CD4-positive, alpha-beta memory T cell (primary cell): Measurements from ENCODE around the gene MAGIX. TPM values are rescaled to one million over a fixed set of nuclear protein-coding genes. Genes with fewer than 3 reads are reported as not detected.

ENCODE experiments used
- CTCF ChIA-PET: fragments of 350-600 bp; sonication (Branson Sonifier 250); formaldehyde crosslinking; loops from one replicate; lab custom pipeline; 2021; ENCODE audit warnings: inconsistent platforms; ENCODE audit not compliant: partially characterized antibody; lab: Charles Lee
- POLR2A ChIA-PET: fragments of 350-600 bp; sonication (Branson Sonifier 250); formaldehyde crosslinking; loops from one replicate; lab custom pipeline; 2021; ENCODE audit not compliant: partially characterized antibody; lab: Charles Lee
- DNase-seq, 5 donors: peaks; one replicate each; pipeline versions ENCODE4 v3.0.0 to v3.0.0-alpha.2; 2020 to 2022; ENCODE audit warnings: mixed read lengths in 1 of 5
- H3K27ac ChIP-seq: one replicate; pipeline ENCODE4 v1.7.0; 2013; ENCODE audit warnings: low read depth, low read length
- H3K27me3 ChIP-seq: 2 replicates; pipeline ENCODE4 v1.7.0; 2013; ENCODE audit warnings: mild to moderate bottlenecking, low read length, moderate library complexity; ENCODE audit not compliant: insufficient read depth
- H3K36me3 ChIP-seq: 2 replicates; pipeline ENCODE4 v1.7.0; 2013; ENCODE audit warnings: mild to moderate bottlenecking, low read length, moderate library complexity; ENCODE audit not compliant: insufficient read depth
- H3K4me1 ChIP-seq: 2 replicates; pipeline ENCODE4 v1.7.0; 2013; ENCODE audit warnings: mild to moderate bottlenecking, low read length, moderate library complexity; ENCODE audit not compliant: insufficient read depth
- H3K4me3 ChIP-seq, 2 donors: one replicate each; pipeline ENCODE4 v1.7.0; 2013; ENCODE audit warnings: low read length in 2 of 2, mild to moderate bottlenecking in 1 of 2
- H3K9me3 ChIP-seq, 2 donors: one replicate each; pipeline ENCODE4 v1.7.0; 2013; ENCODE audit warnings: low read length in 2 of 2, control low read depth in 1 of 2; ENCODE audit not compliant: control insufficient read depth in 1 of 2
- H3K27ac Mint-ChIP-seq, 7 donors: one replicate each; pipeline ENCODE4 v1.8.0; 2020 to 2021; ENCODE audit warnings: mixed read lengths in 7 of 7, mild to moderate bottlenecking in 6 of 7, inconsistent platforms in 3 of 7, moderate library complexity in 3 of 7
- H3K27me3 Mint-ChIP-seq, 2 donors: one replicate each; pipeline ENCODE4 v1.8.0; 2020 to 2021; ENCODE audit warnings: mixed read lengths in 2 of 2
- H3K36me3 Mint-ChIP-seq, 2 donors: one replicate each; pipeline ENCODE4 v1.8.0; 2020 to 2021; ENCODE audit warnings: mixed read lengths in 2 of 2, inconsistent platforms in 1 of 2, mild to moderate bottlenecking in 1 of 2
- H3K4me1 Mint-ChIP-seq, 4 donors: one replicate each; pipeline ENCODE4 v1.8.0; 2020 to 2021; ENCODE audit warnings: mixed read lengths in 4 of 4, mild to moderate bottlenecking in 1 of 4
- H3K4me3 Mint-ChIP-seq, 8 donors: one replicate each; pipeline ENCODE4 v1.8.0; 2020 to 2021; ENCODE audit warnings: mixed read lengths in 8 of 8, mild to moderate bottlenecking in 7 of 8, moderate library complexity in 6 of 8, inconsistent platforms in 3 of 8
- H3K9me3 Mint-ChIP-seq, 8 donors: one replicate each; pipeline ENCODE4 v1.8.0; 2020 to 2021; ENCODE audit warnings: mixed read lengths in 8 of 8, mild to moderate bottlenecking in 5 of 8, inconsistent platforms in 3 of 8, moderate library complexity in 1 of 8
- intact Hi-C: fragments of 100-400 bp; cut with micrococcal nuclease; formaldehyde crosslinking; loops from one replicate; pipeline ENCODE4 v1.15.1; 2023
- polyA plus RNA-seq, 2 donors: library from polyadenylated mRNA; unstranded; fragments of 300-500 nt; fragmentation: Illumina TruSeq; gene quantifications; one replicate each; pipeline ENCODE4 v1.2.3, GENCODE V29; 2021
- total RNA-seq, 2 experiments: library from RNA; stranded (reverse); gene quantifications; one replicate each; pipeline ENCODE4 v1.2.3, GENCODE V29; 2021

Gene MAGIX
- total and polyA plus RNA-seq, 4 experiments from 2014 or later, result 0.21 to 2.2 (median 1.3) TPM

DNA sequence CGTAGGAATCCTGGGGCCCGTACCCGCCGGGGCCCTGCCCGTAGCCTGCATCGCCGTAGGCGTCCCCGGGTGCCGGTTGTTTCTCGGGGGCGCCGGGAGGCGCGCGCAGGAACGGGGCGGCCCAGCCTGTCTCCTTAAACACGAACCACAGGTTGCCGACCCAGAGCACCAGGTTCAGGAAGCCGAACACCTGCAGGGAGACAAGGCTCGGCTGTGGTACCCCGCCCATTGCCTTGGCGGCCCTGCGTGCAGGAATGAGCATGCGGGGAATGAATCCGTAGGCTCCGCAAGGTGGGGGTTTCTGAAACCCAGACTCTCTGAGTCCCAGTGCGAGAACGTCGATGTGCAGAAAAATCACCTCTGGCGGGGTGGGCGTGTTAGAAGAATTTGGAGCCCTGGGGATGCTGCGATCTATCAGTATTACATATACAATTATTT, 29.0 kb downstream of the MAGIX start:
- Histone ChIP-seq H3K27me3 (no peaks in the 10 kb centered on the region), H3K27ac (peak overlapping the region; percentile 69), H3K36me3 (no peaks in the 10 kb centered on the region), H3K4me1 (peaks cover 18% of the 10 kb centered on the region), H3K9me3 (no peaks in the 10 kb centered on the region), H3K4me3 (peak overlapping the region; percentile 52 to 74)
- Mint-ChIP-seq H3K27me3 (no peaks in the 10 kb centered on the region), H3K4me1 (peaks cover 17 to 27% (median 22%) of the 10 kb centered on the region in 4 donors), H3K4me3 (peak overlapping the region; percentile 77 to 96 (median 91)), H3K27ac (peak overlapping the region; percentile 47 to 97 (median 94)), H3K36me3 (peaks cover 0 to 2% of the 10 kb centered on the region in 2 donors), H3K9me3 (no peaks in the 10 kb centered on the region)
- ChIA-PET CTCF (interaction anchor here (0.9 to 3.7 kb wide), 11 partner anchors 11 to 562 kb away, joined by 3 to 27 read pairs (median 6); no protein-coding TSS in a partner anchor), POLR2A (interaction anchor here (1.0 to 2.0 kb wide), 16 partner anchors 9 to 652 kb away, joined by 3 to 26 read pairs (median 5); partner anchors contain the start of genes GPKOW, GRIPAP1, PLP2 and PPP1R3F)
- DNase-seq, result no peak
- intact Hi-C loops, result loop anchor here (1.0 to 10.0 kb wide), 7 partner anchors 9 to 683 kb away; partner anchors contain the start of genes CCDC22, PPP1R3F, SYP and USP27X

DNA sequence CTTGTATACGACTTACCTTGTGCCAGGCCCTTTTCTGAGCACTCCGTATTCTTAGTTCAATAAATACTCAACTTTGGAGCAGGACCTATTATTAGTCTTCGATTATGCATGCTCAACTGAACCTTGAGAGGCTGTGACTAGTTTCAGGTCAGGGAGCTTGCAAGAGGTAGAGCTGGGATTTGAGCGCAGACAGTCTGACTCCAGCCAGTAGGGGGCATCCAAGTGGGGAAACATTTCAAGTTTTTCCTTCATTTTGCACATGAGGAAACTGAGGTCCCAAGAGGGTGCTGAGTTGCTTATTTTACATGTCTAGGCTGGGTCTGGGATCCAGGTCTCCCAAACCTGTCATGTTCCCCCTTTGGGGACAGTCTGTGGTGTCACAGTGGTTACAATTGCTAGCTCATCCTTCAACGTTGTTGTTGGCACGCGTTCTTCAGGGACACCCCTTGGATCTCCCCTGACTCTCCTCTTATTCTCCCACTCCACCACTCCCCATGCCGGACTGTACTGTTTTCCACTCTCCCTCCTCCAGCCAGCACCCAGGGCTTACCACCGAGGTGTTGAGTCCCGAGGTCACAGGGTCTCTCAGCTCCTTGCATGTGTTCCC, 30.3 kb downstream of the MAGIX start:
- Mint-ChIP-seq H3K36me3 (peaks cover 0 to 2% of the 10 kb centered on the region in 2 donors), H3K4me3 (peak overlapping the region in 7 of 8 donors; percentile 4 to 70 (median 39)), H3K27me3 (no peaks in the 10 kb centered on the region), H3K9me3 (no peaks in the 10 kb centered on the region), H3K4me1 (peaks cover 17 to 27% (median 22%) of the 10 kb centered on the region in 4 donors), H3K27ac (peak overlapping the region in 3 of 7 donors; percentile 3 to 53 (median 40))
- Histone ChIP-seq H3K4me1 (peaks cover 18% of the 10 kb centered on the region), H3K27ac (no peak overlapping the region), H3K36me3 (no peaks in the 10 kb centered on the region), H3K4me3 (no peak overlapping the region), H3K27me3 (no peaks in the 10 kb centered on the region), H3K9me3 (no peaks in the 10 kb centered on the region)
- CTCF ChIA-PET, result interaction anchor here (0.7 to 3.7 kb wide), 20 partner anchors 10 to 569 kb away, joined by 3 to 27 read pairs (median 4); no protein-coding TSS in a partner anchor
- intact Hi-C loops, result loop anchor here (1.0 to 10.0 kb wide), 5 partner anchors 36 to 682 kb away; partner anchors contain the start of genes CCDC22 and USP27X
- peak in 3 of 5 donors; percentile 19 to 26 (median 25) for DNase-seq
- POLR2A ChIA-PET, result interaction anchor here (0.6 to 2.0 kb wide), 6 partner anchors 20 to 680 kb away, joined by 3 to 7 read pairs (median 4); partner anchors contain the start of genes CCDC22 and PPP1R3F

DNA sequence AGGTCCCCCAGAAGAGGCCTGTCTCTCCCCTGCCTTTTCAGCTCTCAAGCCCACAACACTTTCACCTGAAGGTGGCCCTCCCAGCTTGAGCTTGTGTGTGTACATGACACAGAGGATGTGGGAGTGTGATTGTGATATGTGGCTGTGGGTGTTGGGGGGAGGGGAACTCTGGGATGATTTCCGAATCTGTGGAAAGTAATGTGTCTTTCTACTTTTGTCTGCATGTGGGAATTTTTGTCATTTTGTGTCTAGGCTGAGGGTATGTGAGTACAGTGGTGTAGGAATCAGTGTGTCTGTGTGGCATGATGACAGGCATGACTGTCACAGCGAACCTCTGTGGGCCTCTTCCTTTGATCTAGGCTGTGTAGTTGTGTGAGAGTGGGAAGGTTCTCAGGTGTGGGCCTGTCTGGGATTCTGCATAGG, 31.0 kb downstream of the MAGIX start:
- ChIA-PET CTCF (interaction anchor here (1.0 to 3.7 kb wide), 15 partner anchors 25 to 560 kb away, joined by 3 to 27 read pairs (median 4); no protein-coding TSS in a partner anchor), POLR2A (interaction anchor here (2.0 kb wide), 1 partner anchor 76 kb away, joined by 7 read pairs; the partner anchor contains the start of gene PPP1R3F)
- H3K36me3 Mint-ChIP-seq, result peaks cover 0 to 2% of the 10 kb centered on the region in 2 donors
- Histone ChIP-seq H3K27ac (no peak overlapping the region), H3K9me3 (no peaks in the 10 kb centered on the region), H3K4me3 (no peak overlapping the region), H3K27me3 (no peaks in the 10 kb centered on the region), H3K36me3 (no peaks in the 10 kb centered on the region), H3K4me1 (peaks cover 18% of the 10 kb centered on the region)
- intact Hi-C loops, result loop anchor here (2.0 to 10.0 kb wide), 4 partner anchors 36 to 681 kb away; partner anchors contain the start of genes CCDC22 and USP27X
- H3K27ac Mint-ChIP-seq, result peak overlapping the region in 1 of 7 donors; percentile 7
- peaks cover 19 to 34% (median 27%) of the 10 kb centered on the region in 4 donors for H3K4me1 Mint-ChIP-seq
- no peaks in the 10 kb centered on the region for H3K9me3 Mint-ChIP-seq
- DNase-seq, result no peak
- H3K4me3 Mint-ChIP-seq, result peak overlapping the region in 2 of 8 donors; percentile 4 to 35
- peaks cover 0 to 1% of the 10 kb centered on the region in 2 donors for H3K27me3 Mint-ChIP-seq

DNA sequence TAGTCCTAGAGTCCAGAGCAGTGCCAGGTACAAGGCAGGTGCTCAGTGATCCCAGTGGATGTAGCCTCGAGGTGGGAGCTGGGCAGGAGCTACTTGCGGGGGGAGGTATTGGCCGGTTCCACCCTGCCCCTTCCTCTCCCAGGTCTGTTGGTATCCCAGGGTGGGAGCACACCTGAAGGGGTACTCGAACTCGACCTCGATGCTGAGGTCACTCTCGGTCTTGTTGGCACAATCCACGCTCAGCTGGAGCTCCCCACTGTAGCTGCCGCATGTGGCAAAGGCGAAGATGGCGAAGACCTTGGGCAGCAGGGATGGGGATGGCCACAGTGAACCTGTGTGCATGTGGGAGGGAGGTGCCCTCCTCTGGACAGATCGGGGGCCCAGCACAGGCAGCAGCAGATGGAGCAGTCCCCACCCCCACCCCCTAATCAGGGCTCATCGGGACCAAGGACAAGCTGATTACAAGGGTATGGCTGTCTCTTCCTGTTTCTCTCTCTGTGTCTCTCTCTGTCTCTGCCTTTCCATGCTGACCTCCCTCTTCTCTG, 35.1 kb downstream of the MAGIX start:
- ChIA-PET CTCF (no interaction called here), POLR2A (interaction anchor here (0.7 kb wide), 1 partner anchor 31 kb away, joined by 3 read pairs; no protein-coding TSS in a partner anchor)
- Histone ChIP-seq H3K27me3 (no peaks in the 10 kb centered on the region), H3K27ac (no peak overlapping the region), H3K4me1 (peaks cover 24% of the 10 kb centered on the region), H3K36me3 (no peaks in the 10 kb centered on the region), H3K9me3 (no peaks in the 10 kb centered on the region), H3K4me3 (no peak overlapping the region)
- H3K27ac Mint-ChIP-seq, result peak overlapping the region in 1 of 7 donors; percentile 73
- no peaks in the 10 kb centered on the region for H3K9me3 Mint-ChIP-seq
- no peak for DNase-seq
- H3K4me1 Mint-ChIP-seq, result peaks cover 15 to 30% (median 23%) of the 10 kb centered on the region in 4 donors
- peak overlapping the region in 2 of 8 donors; percentile 32 to 66 for H3K4me3 Mint-ChIP-seq
- intact Hi-C loops, result loop anchor here (10.0 kb wide), 1 partner anchor 677 kb away; the partner anchor contains the start of gene USP27X
- H3K36me3 Mint-ChIP-seq, result no peaks in the 10 kb centered on the region
- H3K27me3 Mint-ChIP-seq, result peaks cover 0 to 1% of the 10 kb centered on the region in 2 donors

GRCh38 chrX:49198540-49199314, 36.2 kb downstream of the MAGIX start:
- no peak for DNase-seq
- Histone ChIP-seq H3K27me3 (no peaks in the 10 kb centered on the region), H3K27ac (no peak overlapping the region), H3K36me3 (no peaks in the 10 kb centered on the region), H3K4me1 (peaks cover 13% of the 10 kb centered on the region), H3K4me3 (no peak overlapping the region), H3K9me3 (no peaks in the 10 kb centered on the region)
- Mint-ChIP-seq H3K36me3 (no peaks in the 10 kb centered on the region), H3K9me3 (no peaks in the 10 kb centered on the region), H3K27ac (peak overlapping the region in 1 of 7 donors; percentile 73), H3K27me3 (peaks cover 0 to 1% of the 10 kb centered on the region in 2 donors), H3K4me1 (peaks cover 8 to 23% (median 14%) of the 10 kb centered on the region in 4 donors), H3K4me3 (peak overlapping the region in 4 of 8 donors; percentile 6 to 66 (median 42))
- intact Hi-C loops, result loop anchor here (10.0 kb wide), 1 partner anchor 676 kb away; the partner anchor contains the start of gene USP27X
- ChIA-PET POLR2A (interaction anchor here (1.6 kb wide), 1 partner anchor 32 kb away, joined by 4 read pairs; no protein-coding TSS in a partner anchor), CTCF (no interaction called here)

DNA sequence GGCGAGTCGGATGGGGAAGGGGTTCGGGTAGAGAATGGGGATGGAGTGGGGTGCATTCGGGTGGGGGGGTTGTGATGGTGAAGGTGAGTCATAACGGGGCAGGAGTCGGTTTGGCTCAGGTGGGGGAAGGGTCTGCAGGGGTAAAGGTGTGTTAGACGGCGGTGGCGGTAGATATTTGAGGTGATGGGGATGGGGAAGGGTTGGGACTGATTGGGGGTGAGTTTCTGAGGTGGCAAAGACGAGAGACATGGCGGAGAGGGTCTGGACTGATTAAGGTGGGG, 36.7 kb downstream of the MAGIX start:
- peaks cover 0 to 1% of the 10 kb centered on the region in 2 donors for H3K27me3 Mint-ChIP-seq
- Histone ChIP-seq H3K27ac (no peak overlapping the region), H3K9me3 (no peaks in the 10 kb centered on the region), H3K36me3 (no peaks in the 10 kb centered on the region), H3K4me1 (peaks cover 13% of the 10 kb centered on the region), H3K4me3 (no peak overlapping the region), H3K27me3 (no peaks in the 10 kb centered on the region)
- H3K27ac Mint-ChIP-seq, result no peak overlapping the region
- DNase-seq, result no peak
- H3K36me3 Mint-ChIP-seq, result no peaks in the 10 kb centered on the region
- ChIA-PET POLR2A (interaction anchor here (1.6 kb wide), 1 partner anchor 32 kb away, joined by 4 read pairs; no protein-coding TSS in a partner anchor), CTCF (no interaction called here)
- no peaks in the 10 kb centered on the region for H3K9me3 Mint-ChIP-seq
- H3K4me3 Mint-ChIP-seq, result no peak overlapping the region
- peaks cover 7 to 18% (median 12%) of the 10 kb centered on the region in 4 donors for H3K4me1 Mint-ChIP-seq
- intact Hi-C loops, result loop anchor here (10.0 kb wide), 1 partner anchor 676 kb away; the partner anchor contains the start of gene USP27X
